NOMO-1 treated with DMSO at 0.1 percent for 48 hours (cell line): Measurements from ENCODE around the gene TMEM151A.
"Not testable (repeated sequence)": the region's sequence is repeated elsewhere in the genome, so short reads cannot be mapped to it uniquely, and the experiment has no call there.

Experiments
- DNase-seq: peaks from one replicate; lab custom pipeline; 2025; ENCODE audit not compliant: unreplicated experiment; lab: John Stamatoyannopoulos, UW

TMEM151A gene

GRCh38 chr11:66291706-66292542 is at the start of gene TMEM151A:
TSS of gene TMEM151A (plus strand) at chr11:66291894. CDS start at chr11:66292014, 120 bp downstream.
- DNase-seq, result no peak

- DNase-seq, result no peak
These were observed 49.5 kb upstream of the TMEM151A start for GRCh38 chr11:66242095-66242765.

GRCh38 chr11:66243782-66244535 is 47.7 kb upstream of the TMEM151A start:
- no peak for DNase-seq

GRCh38 chr11:66247295-66247694 is 44.4 kb upstream of the TMEM151A start:
- no peak for DNase-seq

GRCh38 chr11:66247801-66248200 is 43.9 kb upstream of the TMEM151A start:
- DNase-seq, result no peak

- DNase-seq, result no peak
These were observed 42.8 kb upstream of the TMEM151A start for GRCh38 chr11:66248903-66249302.

- DNase-seq, result no peak
These were observed 39.9 kb upstream of the TMEM151A start for GRCh38 chr11:66251809-66252208.

GRCh38 chr11:66253081-66253480 is 38.6 kb upstream of the TMEM151A start:
- DNase-seq, result not testable (repeated sequence)

- DNase-seq, result no peak
These were observed 33.2 kb upstream of the TMEM151A start for GRCh38 chr11:66258473-66258893.

- no peak for DNase-seq
These were observed 32.5 kb upstream of the TMEM151A start for GRCh38 chr11:66259225-66259624.

GRCh38 chr11:66259956-66260355 is 31.7 kb upstream of the TMEM151A start:
- no peak for DNase-seq

GRCh38 chr11:66261578-66261977 is 30.1 kb upstream of the TMEM151A start:
- no peak for DNase-seq

GRCh38 chr11:66262191-66262590 is 29.5 kb upstream of the TMEM151A start:
- DNase-seq, result no peak

GRCh38 chr11:66262696-66263095 is 29.0 kb upstream of the TMEM151A start:
- DNase-seq, result no peak

GRCh38 chr11:66263231-66263630 is 28.5 kb upstream of the TMEM151A start:
- no peak for DNase-seq

GRCh38 chr11:66263785-66264184 is 27.9 kb upstream of the TMEM151A start:
- DNase-seq, result no peak

GRCh38 chr11:66264383-66264782 is 27.3 kb upstream of the TMEM151A start:
- DNase-seq, result no peak

- DNase-seq, result no peak
These were observed 26.8 kb upstream of the TMEM151A start for GRCh38 chr11:66264914-66265313.

GRCh38 chr11:66265531-66266377 is 25.9 kb upstream of the TMEM151A start:
- no peak for DNase-seq

- no peak for DNase-seq
These were observed 25.2 kb upstream of the TMEM151A start for GRCh38 chr11:66266378-66267038.
